Calu3 (cell line): ENCODE data around the gene DNTT. TPM values are rescaled to one million over a fixed set of nuclear protein-coding genes. Genes with fewer than 3 reads are reported as not detected.

Experiments used
- BruUV-seq: library from RNA; stranded (reverse); fragments of 400-500 nt; replicated peaks from 2 replicates; lab custom pipeline; 2021; lab: Mats Ljungman, UMichigan
- CTCF ChIA-PET: fragments of 300-600 bp; sonication (Branson Sonifier 250); formaldehyde crosslinking; loops from one replicate; lab custom pipeline; 2022; ENCODE audit warnings: antibody characterized with exemption; lab: Charles Lee
- DNase-seq: peaks from one replicate; pipeline ENCODE4 v3.0.0; 2022
- H3K27ac Mint-ChIP-seq: one replicate; pipeline ENCODE4 v1.8.0; 2022; ENCODE audit warnings: mixed read lengths; ENCODE audit not compliant: unreplicated experiment
- H3K27me3 Mint-ChIP-seq: one replicate; pipeline ENCODE4 v1.8.0; 2022; ENCODE audit warnings: mixed read lengths; ENCODE audit not compliant: unreplicated experiment
- H3K36me3 Mint-ChIP-seq: one replicate; pipeline ENCODE4 v1.8.0; 2022; ENCODE audit warnings: mild to moderate bottlenecking, moderate library complexity, mixed read lengths; ENCODE audit not compliant: insufficient read depth, unreplicated experiment
- H3K4me1 Mint-ChIP-seq: one replicate; pipeline ENCODE4 v1.8.0; 2022; ENCODE audit warnings: mild to moderate bottlenecking, low read depth, mixed read lengths; ENCODE audit not compliant: unreplicated experiment
- H3K4me3 Mint-ChIP-seq: one replicate; pipeline ENCODE4 v1.8.0; 2022; ENCODE audit warnings: mild to moderate bottlenecking, low read depth, moderate library complexity, mixed read lengths; ENCODE audit not compliant: unreplicated experiment
- H3K9me3 Mint-ChIP-seq: one replicate; pipeline ENCODE4 v1.8.0; 2022; ENCODE audit warnings: low read depth, mixed read lengths; ENCODE audit not compliant: unreplicated experiment
- intact Hi-C: fragments of 100-400 bp; cut with micrococcal nuclease; formaldehyde crosslinking; loops from one replicate; pipeline ENCODE4 v1.10.0; 2022; ENCODE audit not compliant: unreplicated experiment
- total RNA-seq: library from RNA; stranded (reverse); gene quantifications from 2 replicates; pipeline ENCODE4 v1.2.3, GENCODE V29; 2022
- TF ChIP-seq, protein P1 (sequence below): fragments of 200-600 bp; IDR thresholded peaks from one replicate; pipeline ENCODE4 v1.8.0; 2022; ENCODE audit warnings: antibody characterized with exemption; ENCODE audit not compliant: unreplicated experiment

DNTT gene
- total RNA-seq, 1 experiment from 2014 or later = not detected

DNA sequence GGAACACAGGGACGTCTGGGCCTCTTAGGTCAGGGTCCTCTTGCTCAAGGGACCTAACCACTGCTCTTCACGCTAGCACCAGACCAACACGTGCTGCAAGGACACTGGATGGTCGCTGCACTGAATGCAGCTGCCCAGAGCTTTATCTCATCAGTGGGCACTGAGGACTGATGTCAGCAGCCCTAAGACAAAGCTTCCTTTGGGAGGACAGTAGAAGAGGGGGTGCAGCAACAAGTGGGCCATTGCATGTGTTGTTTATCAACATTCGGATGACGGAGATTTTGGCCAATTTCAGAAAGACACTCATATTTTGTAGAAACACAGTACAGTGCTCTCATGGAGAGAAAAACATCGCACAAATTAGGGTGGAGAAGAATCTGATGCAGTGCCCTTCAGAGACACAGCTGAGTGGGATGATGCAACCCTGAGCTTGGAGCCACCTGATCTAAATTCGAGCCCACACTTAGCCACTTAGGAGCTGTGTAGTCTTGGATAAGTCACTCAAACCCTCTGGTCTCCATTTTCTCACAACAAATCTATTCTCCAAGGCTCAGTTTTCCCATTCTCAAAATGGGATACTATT, 52.9 kb downstream of the DNTT start:
- Mint-ChIP-seq H3K4me3 (no peak overlapping the region), H3K27me3 (peaks cover 64% of the 10 kb centered on the region), H3K4me1 (no peaks in the 10 kb centered on the region), H3K36me3 (no peaks in the 10 kb centered on the region), H3K27ac (no peak overlapping the region), H3K9me3 (no peaks in the 10 kb centered on the region)
- no peak for DNase-seq
- CTCF ChIA-PET = no interaction called here
- BruUV-seq = no TSS peak
- TF ChIP-seq, protein P1, sequence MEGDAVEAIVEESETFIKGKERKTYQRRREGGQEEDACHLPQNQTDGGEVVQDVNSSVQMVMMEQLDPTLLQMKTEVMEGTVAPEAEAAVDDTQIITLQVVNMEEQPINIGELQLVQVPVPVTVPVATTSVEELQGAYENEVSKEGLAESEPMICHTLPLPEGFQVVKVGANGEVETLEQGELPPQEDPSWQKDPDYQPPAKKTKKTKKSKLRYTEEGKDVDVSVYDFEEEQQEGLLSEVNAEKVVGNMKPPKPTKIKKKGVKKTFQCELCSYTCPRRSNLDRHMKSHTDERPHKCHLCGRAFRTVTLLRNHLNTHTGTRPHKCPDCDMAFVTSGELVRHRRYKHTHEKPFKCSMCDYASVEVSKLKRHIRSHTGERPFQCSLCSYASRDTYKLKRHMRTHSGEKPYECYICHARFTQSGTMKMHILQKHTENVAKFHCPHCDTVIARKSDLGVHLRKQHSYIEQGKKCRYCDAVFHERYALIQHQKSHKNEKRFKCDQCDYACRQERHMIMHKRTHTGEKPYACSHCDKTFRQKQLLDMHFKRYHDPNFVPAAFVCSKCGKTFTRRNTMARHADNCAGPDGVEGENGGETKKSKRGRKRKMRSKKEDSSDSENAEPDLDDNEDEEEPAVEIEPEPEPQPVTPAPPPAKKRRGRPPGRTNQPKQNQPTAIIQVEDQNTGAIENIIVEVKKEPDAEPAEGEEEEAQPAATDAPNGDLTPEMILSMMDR = no peak
- intact Hi-C loops = no loop called here

DNA sequence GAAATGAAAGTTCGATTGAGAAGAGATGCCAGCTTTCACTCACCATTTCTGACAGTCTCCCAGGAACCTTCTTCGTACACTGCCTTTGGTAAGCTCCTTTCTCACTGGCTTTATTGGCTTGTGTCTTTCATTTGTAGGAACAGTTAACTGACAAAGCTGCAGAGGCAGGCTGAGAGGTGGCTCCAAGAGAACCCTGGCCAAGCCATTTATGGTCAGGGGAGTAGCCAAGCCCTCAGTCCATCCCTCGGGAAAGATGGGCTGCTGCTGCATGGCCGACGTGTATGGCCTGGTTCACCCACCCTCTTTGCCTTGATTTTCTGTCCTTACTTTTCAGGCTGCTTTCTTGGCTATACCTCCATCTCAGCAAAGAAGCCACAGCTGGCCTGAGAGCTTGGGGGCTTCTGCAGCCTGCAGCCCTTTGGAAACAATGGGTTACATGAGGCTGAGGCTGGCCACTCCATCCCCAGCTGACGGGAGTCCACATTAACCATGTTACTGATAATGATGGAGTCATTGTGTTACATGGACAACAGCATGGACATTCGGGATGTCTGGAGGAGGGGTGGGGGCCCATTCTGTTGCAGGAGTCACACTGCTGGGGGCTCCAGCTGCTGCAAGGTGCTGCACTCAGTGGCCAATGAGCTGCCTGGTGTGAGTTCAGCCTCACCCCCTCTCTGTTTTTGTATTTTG, 54.8 kb downstream of the DNTT start, which contains the start of gene OPALIN:
TSS of gene OPALIN (minus strand) at position 152 of the 690 bp plus-strand sequence. CDS start at position 46, 106 bp downstream.
- H3K27me3 Mint-ChIP-seq = peaks cover 69% of the 10 kb centered on the region
- DNase-seq = no peak
- CTCF ChIA-PET = no interaction called here
- no peaks in the 10 kb centered on the region for H3K36me3 Mint-ChIP-seq
- no peaks in the 10 kb centered on the region for H3K9me3 Mint-ChIP-seq
- no TSS peak for BruUV-seq
- TF ChIP-seq, protein P1 = no peak
- no peak within 1 kb of the TSS for H3K4me3 Mint-ChIP-seq
- intact Hi-C loops = no loop called here
- no peaks in the 10 kb centered on the region for H3K4me1 Mint-ChIP-seq
- H3K27ac Mint-ChIP-seq = no peak within 1 kb of the TSS

DNA sequence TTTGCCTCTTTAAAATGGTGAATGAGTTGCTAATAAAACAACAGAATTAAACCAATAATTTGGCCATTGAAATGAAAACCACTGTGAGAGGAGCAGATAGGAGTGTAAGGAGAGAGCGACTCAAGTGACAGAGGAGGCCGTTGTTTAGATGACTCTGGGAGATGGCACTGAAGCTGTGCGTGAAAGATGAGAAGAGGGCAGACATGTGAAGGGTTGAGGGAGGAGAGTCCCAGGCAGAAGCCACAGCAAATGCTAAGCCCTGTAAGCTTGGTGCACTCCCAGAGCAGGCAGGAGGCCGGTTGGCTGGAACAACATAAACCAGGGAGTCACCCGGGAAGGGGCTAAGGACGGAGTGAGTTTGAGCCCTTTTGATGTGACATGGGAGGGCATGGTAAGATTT, 55.4 kb downstream of the DNTT start:
- Mint-ChIP-seq H3K36me3 (no peaks in the 10 kb centered on the region), H3K27ac (no peak overlapping the region), H3K9me3 (no peaks in the 10 kb centered on the region), H3K27me3 (peaks cover 69% of the 10 kb centered on the region), H3K4me3 (no peak overlapping the region), H3K4me1 (no peaks in the 10 kb centered on the region)
- intact Hi-C loops = no loop called here
- DNase-seq = no peak
- no TSS peak for BruUV-seq
- TF ChIP-seq, protein P1 = no peak
- CTCF ChIA-PET = no interaction called here

DNA sequence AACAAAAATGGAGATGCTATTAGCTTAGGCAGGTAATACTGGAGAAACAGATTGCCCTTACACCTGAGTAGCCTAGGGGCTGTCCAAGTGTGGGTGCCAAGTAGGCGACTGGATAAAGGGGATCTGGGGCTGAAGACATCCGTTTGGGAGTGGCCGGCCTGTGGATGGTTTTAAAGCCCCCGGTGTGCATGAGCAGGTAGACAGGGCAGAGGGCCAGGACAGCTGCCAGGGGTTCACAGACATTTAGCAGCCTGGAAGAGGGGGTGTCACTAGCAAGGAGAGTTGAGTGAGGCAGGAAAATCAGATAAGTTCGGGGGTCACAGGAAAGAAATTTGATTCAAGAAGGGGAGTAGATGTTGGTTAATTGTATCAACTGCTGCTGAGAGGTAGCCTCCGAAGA, 56.1 kb downstream of the DNTT start:
- TF ChIP-seq, protein P1 = no peak
- Mint-ChIP-seq H3K4me1 (no peaks in the 10 kb centered on the region), H3K4me3 (no peak overlapping the region), H3K27ac (no peak overlapping the region), H3K27me3 (peaks cover 65% of the 10 kb centered on the region), H3K9me3 (no peaks in the 10 kb centered on the region), H3K36me3 (no peaks in the 10 kb centered on the region)
- no TSS peak for BruUV-seq
- intact Hi-C loops = no loop called here
- no peak for DNase-seq
- CTCF ChIA-PET = no interaction called here
